Uterus (tissue), 2 donors: ENCODE data around the gene STAT4.

Experiments used
- POLR2A ChIP-seq, 2 donors: fragments of 450-650 bp; IDR thresholded peaks; one replicate each; pipeline ENCODE4 v1.6.1; 2016; ENCODE audit warnings: antibody characterized with exemption in 2 of 2, mild to moderate bottlenecking in 1 of 2, moderate library complexity in 1 of 2
- TF ChIP-seq, protein P1 (sequence below), 4 experiments: fragments of 200-600 bp in 2 of 4; fragments of 450-650 bp in 2 of 4; sonication (generic) in 2 of 4; IDR thresholded peaks; one replicate each; pipeline ENCODE4 v1.5.1; 2016 to 2019; ENCODE audit warnings: antibody characterized with exemption in 4 of 4, mild to moderate bottlenecking in 2 of 4, moderate library complexity in 1 of 4

DNA sequence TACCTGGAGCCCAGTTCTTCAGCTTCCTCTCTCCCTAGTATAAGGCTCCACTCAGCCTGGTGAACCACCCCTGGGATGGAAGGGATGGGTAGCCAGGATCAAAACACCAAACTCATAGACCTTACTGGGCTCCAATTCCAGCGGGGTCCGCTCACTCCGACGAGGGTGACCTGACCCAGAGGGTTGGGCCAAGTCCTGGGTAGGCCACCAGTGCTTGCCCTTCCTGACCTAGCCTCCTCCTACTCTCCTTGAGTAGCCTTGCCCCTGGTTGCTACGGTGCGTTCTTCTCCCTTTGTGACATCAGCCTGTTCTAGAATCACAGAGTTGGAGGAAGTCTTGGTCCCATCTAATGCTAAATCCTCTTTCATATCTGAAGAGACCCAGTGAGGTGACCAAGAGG is 537 bp upstream of the STAT4 start:
- TF ChIP-seq, protein P1, sequence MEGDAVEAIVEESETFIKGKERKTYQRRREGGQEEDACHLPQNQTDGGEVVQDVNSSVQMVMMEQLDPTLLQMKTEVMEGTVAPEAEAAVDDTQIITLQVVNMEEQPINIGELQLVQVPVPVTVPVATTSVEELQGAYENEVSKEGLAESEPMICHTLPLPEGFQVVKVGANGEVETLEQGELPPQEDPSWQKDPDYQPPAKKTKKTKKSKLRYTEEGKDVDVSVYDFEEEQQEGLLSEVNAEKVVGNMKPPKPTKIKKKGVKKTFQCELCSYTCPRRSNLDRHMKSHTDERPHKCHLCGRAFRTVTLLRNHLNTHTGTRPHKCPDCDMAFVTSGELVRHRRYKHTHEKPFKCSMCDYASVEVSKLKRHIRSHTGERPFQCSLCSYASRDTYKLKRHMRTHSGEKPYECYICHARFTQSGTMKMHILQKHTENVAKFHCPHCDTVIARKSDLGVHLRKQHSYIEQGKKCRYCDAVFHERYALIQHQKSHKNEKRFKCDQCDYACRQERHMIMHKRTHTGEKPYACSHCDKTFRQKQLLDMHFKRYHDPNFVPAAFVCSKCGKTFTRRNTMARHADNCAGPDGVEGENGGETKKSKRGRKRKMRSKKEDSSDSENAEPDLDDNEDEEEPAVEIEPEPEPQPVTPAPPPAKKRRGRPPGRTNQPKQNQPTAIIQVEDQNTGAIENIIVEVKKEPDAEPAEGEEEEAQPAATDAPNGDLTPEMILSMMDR (IDR thresholded peaks at IDR 0.05): no peak
- TF ChIP-seq POLR2A (IDR thresholded peaks at IDR 0.05): no peak
